ENCODE results near the gene BORCS6. TPM values are rescaled to one million over a fixed set of nuclear protein-coding genes. Genes with fewer than 3 reads are reported as not detected.
"Not testable (repeated sequence)": the region's sequence is repeated elsewhere in the genome, so short reads cannot be mapped to it uniquely, and the experiment has no call there.

The BORCS6 gene
- total RNA-seq, 1 donor from 2014 or later, result 5.5 TPM

GRCh38 chr17:8176197-8176940, 13.6 kb downstream of the BORCS6 start, which contains the start of gene TMEM107:
Gene TMEM107 (minus strand): TSS chr17:8176380. CDS start chr17:8176286, 94 bp downstream.
- Mint-ChIP-seq H3K27me3 (ENCODE audit: low read depth) (peaks cover 8% of the 10 kb centered on the region), H3K9me3 (no peaks in the 10 kb centered on the region), H3K4me3 (peak within 1 kb of the TSS; percentile 92), H3K4me1 (peaks cover 50% of the 10 kb centered on the region), H3K27ac (ENCODE audit: unreplicated experiment) (peak within 1 kb of the TSS; percentile 99), H3K36me3 (ENCODE audit: low read depth) (no peaks in the 10 kb centered on the region)
- TF ChIP-seq CTCF (conservative IDR thresholded peaks at IDR 0.05), result no peak
- DNase-seq (ENCODE audit: low read depth, low spot score), result peak; percentile 83

- Mint-ChIP-seq H3K4me3 (peak overlapping the region; percentile 92), H3K9me3 (no peaks in the 10 kb centered on the region)
Observed at GRCh38 chr17:8175795-8176196, 14.2 kb downstream of the BORCS6 start.

GRCh38 chr17:8173871-8174322, 16.1 kb downstream of the BORCS6 start:
- no peaks in the 10 kb centered on the region for H3K36me3 Mint-ChIP-seq (ENCODE audit: low read depth)
- no peak for TF ChIP-seq CTCF (conservative IDR thresholded peaks at IDR 0.05)
- H3K9me3 Mint-ChIP-seq, result no peaks in the 10 kb centered on the region
- peak overlapping the region; percentile 92 for H3K4me3 Mint-ChIP-seq
- H3K27me3 Mint-ChIP-seq (ENCODE audit: low read depth), result peaks cover 8% of the 10 kb centered on the region
- H3K27ac Mint-ChIP-seq (ENCODE audit: unreplicated experiment), result peak overlapping the region; percentile 100
- H3K4me1 Mint-ChIP-seq, result peaks cover 50% of the 10 kb centered on the region
- no peak for DNase-seq (ENCODE audit: low read depth, low spot score)

More at GRCh38 chr17:8175795-8176196, 14.2 kb downstream of the BORCS6 start:
- DNase-seq (ENCODE audit: low read depth, low spot score), result no peak
- TF ChIP-seq CTCF (conservative IDR thresholded peaks at IDR 0.05), result no peak
- Mint-ChIP-seq H3K27me3 (ENCODE audit: low read depth) (peaks cover 8% of the 10 kb centered on the region), H3K4me1 (peaks cover 50% of the 10 kb centered on the region), H3K27ac (ENCODE audit: unreplicated experiment) (peak overlapping the region; percentile 99), H3K36me3 (ENCODE audit: low read depth) (no peaks in the 10 kb centered on the region)

- no peak for DNase-seq (ENCODE audit: low read depth, low spot score)
- H3K4me3 Mint-ChIP-seq, result peak overlapping the region; percentile 92
- no peak for TF ChIP-seq CTCF (conservative IDR thresholded peaks at IDR 0.05)
- H3K4me1 Mint-ChIP-seq, result peaks cover 50% of the 10 kb centered on the region
- H3K9me3 Mint-ChIP-seq, result no peaks in the 10 kb centered on the region
- peaks cover 8% of the 10 kb centered on the region for H3K27me3 Mint-ChIP-seq (ENCODE audit: low read depth)
- no peaks in the 10 kb centered on the region for H3K36me3 Mint-ChIP-seq (ENCODE audit: low read depth)
- H3K27ac Mint-ChIP-seq (ENCODE audit: unreplicated experiment), result peak overlapping the region; percentile 100
Observed at GRCh38 chr17:8173056-8173870, 16.7 kb downstream of the BORCS6 start.

GRCh38 chr17:8170186-8170585, 19.8 kb downstream of the BORCS6 start:
- H3K36me3 Mint-ChIP-seq (ENCODE audit: low read depth); H3K9me3 Mint-ChIP-seq; DNase-seq (ENCODE audit: low read depth, low spot score); H3K4me3 Mint-ChIP-seq; H3K27me3 Mint-ChIP-seq (ENCODE audit: low read depth); H3K27ac Mint-ChIP-seq (ENCODE audit: unreplicated experiment): not testable (repeated sequence)
- H3K4me1 Mint-ChIP-seq, result peaks cover 33% of the 10 kb centered on the region
